ENCODE measurements around the gene FRRS1L.
"Not testable (repeated sequence)": the region's sequence is repeated elsewhere in the genome, so short reads cannot be mapped to it uniquely, and the experiment has no call there.

The FRRS1L gene

DNA sequence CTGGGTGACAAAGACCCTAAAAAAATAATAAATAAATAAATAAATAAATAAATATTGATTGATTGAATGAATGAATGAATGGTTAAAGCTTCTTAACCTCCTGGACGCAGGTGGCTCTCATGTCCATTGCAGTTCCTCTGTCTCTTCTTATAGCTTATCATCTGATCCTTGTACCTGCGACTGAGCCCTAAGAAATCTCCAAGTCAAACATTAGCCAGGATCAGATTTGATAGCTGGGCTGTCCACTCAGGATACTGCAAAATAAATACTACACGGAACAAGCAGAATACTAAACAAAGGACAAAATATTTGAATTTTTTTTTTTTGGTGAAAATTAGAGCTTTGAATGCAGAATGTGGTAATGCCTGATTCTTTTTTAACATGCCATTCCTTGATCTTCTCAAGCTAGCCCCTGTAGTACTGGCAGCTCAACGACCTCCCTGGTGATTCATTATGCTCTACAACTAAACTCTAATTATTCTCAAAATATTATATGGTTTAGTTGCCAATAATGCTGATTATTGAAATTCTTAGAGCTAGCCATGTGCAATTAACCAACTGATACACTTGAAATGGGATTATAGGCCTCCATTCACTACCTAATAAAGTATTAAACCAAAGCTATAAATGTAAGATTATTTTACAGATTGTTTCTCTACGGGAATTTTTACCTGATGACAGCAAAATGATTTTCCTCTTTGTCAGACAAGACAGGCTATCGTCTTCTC, 37.4 kb downstream of the FRRS1L start:
- DNase-seq (ENCODE audit: low read depth in 2 of 2), result no peak

DNA sequence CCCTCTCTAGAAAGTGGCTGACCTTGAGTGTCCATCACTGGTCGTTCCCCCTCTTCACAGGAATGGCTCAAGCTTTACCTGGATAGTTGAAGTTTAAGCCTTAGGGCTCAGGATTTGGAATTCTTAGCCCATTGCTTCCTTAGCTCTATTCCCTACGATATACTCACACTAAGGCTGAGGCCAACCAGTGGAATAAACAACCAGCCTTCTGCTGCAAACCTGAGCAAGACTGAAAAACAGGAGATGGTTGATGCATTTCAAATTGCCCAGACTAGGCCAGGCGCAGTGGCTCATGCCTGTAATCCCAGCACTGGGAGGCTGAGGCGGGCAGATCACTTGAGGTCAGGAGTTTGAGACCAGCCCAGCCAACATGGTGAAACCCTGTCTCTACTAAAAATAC, 40.4 kb downstream of the FRRS1L start:
- not testable (repeated sequence) for DNase-seq (ENCODE audit: low read depth in 2 of 2)

DNA sequence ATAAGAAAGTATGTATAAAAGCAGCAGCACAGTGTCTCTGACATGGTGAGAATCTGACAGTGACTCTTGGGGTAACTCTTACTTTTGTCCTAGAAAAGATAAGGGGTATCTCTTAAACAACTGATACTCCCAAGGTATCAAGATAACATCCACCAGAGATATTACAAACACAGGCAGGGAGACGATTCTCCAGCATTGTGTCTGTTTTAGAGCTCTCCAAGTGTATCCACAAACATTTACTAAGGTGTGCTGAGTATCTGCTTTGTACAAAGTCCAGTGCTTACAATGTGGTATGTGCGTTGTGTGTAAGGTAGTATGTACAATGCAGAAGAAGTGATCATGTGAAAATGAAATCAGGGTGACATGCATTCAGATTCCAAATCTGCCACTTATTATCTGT, 42.9 kb downstream of the FRRS1L start:
- DNase-seq (ENCODE audit: low read depth in 2 of 2), result no peak

DNA sequence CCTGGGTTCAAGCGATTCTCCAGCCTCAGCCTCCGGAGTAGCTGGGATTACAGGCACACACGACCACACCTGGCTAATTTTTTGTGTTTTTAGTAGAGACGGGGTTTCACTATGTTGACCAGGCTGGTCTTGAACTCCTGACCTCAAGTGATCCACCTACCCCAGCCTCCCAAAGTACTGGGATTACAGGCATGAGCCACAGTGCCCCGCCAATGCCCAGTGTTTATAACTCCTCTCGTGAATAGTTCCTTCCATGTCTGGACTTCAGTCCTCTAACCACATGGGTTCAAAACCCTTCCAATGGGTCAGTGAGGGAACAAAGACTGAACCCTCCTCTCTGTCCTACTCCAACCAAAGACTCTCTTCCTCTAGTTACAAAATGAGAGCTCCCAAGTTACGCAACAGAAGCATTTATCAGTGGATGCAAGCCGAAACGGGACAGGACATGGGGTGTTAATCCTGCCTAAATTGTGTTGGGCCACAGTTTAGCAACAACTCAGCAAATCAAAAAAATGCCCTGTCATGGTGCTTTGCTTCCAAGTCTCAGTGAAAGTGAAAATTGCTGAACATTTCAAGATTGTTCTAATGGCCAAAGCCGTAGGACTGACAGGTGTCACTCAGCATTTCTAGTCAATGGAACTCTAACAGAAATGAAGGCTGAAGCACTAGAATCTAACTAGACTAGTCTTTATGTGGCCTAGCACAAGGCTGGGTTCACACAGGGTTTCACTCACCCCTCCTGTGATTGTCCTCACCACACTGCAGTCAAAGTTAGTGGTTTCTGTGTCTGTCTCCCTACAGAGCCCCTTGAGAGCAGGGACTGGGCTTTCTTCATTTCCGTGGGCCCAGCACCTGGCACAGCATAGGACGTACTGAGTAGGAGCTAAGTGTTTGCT, 44.1 kb downstream of the FRRS1L start:
- no peak for DNase-seq (ENCODE audit: low read depth in 2 of 2)

DNA sequence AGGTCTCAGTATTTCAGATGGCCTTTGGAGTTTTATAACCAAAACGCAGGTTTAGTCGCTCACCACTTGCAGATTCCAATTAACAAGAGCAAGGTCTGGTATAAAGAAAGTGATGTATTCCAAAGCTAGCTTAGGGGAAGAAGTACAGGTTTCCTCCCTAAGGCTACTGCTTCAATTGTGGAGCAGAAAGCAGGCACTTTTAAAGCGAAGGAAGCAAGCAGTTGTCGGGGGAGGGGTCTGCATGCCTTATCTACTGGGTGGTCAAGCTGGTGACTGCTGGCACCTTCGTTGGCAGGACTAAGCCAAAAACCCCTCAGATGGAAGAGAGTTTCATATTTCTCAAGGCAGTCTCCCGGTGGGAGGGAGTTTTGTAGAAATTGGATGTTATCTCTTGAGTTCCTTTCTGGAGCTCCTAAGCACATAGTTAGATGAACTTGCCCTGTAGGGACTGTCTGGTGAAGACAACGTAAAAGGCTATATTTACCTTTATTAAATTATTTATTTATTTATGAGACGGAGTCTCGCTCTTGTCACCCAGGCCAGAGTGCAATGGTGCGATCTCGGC, 45.7 kb downstream of the FRRS1L start:
- DNase-seq (ENCODE audit: low read depth in 2 of 2), result no peak

DNA sequence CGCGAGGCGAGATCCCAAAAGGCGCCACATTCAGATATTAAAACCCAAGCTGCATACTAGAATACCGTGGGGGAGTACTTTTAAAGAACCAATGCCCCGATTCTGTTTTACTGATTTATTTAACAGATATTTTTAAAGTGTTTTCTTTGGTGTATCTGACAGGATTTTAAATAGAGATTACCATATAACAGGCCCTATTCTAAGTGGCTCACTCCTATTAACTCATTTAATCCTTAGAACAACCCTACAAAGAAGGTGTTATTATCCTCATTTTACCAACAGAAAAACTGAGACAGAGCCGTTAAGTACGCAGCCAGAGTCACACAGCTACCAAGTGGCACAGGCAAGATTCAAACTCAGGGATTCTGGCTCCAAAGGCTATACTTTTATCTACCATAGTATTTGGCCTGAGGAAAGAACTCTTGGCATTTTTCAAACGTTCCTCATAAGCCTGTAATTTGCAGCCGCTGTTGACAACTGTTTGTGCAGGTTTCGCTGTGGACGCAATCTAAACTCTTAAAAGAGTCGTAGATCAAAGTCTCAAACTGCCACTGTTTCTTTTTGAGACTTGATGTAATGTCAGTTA, 46.8 kb downstream of the FRRS1L start:
- DNase-seq (ENCODE audit: low read depth in 2 of 2), result no peak

DNA sequence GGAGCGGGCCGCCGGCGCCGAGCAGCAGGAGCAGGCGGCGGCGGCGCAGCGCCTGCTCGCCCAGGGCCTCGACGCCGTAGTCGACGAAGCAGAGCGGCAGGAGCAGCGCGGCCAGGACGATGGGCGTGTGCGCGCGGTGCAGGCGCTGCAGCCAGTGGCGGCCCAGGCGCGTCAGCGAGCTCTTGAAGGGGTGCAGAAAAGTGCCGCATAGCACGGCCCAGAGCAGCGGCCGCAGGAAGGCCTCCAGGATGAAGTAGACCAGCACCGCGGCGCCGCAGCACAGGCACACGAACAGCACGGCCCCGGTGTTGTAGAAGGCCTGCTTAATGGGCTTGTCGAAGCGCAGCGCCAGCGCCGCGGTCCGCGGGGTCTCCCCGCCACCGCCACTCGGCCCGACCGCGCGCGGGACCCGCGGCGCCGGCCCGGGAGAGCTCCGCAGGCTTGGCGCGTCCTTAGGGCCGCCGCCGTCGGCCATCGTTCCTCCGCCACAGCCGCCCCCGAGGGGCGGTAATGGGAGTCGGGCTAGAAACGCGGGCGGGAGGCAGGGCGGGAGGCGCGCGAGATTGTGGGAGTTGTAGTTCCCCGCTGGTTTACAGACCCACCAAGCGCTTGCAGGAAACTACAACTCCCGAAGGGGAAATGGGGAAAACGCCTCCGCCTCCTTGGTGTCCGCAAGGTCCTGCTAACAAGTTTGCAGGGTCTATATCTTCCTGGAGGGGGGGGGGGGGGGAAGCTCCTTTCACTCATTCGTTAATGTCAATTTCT, 47.4 kb downstream of the FRRS1L start, which contains the start of gene TMEM245:
TMEM245 (minus strand) TSS at position 509 of the 765 bp plus-strand sequence; CDS start at position 475, 34 bp downstream.
- DNase-seq (ENCODE audit: low read depth in 2 of 2), result peak; percentile 98 to 99

DNA sequence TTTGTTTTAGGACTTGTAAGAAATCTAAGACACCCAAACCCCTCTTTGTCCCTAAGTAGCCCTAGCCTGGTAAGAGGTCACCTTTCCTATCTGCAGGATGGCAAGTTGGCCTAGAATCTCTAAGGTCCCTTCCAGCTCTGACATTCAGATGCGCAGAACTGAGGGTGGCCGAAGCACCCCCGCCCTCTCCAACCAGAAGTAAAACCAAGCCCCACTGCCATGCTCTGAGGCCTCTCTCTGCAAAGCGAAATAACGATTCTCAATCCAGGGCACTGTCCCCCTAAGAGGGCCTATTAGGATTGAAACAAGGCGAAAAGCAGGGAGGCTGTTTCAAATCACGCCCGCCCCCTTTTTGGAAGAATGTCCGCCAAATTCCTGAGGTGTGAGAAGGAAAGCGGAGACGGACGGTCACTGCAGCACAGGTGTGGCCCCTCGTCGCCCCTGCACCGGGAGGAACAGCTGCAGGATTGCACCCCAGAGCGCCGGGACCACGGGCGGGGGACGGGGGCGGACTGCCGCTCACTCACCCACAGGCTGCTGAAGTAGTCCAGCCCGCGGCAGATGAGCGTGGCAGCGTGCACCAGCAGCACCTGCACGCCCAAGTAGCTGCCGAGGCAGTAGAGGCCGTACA, 48.1 kb downstream of the FRRS1L start:
- no peak for DNase-seq (ENCODE audit: low read depth in 2 of 2)

DNA sequence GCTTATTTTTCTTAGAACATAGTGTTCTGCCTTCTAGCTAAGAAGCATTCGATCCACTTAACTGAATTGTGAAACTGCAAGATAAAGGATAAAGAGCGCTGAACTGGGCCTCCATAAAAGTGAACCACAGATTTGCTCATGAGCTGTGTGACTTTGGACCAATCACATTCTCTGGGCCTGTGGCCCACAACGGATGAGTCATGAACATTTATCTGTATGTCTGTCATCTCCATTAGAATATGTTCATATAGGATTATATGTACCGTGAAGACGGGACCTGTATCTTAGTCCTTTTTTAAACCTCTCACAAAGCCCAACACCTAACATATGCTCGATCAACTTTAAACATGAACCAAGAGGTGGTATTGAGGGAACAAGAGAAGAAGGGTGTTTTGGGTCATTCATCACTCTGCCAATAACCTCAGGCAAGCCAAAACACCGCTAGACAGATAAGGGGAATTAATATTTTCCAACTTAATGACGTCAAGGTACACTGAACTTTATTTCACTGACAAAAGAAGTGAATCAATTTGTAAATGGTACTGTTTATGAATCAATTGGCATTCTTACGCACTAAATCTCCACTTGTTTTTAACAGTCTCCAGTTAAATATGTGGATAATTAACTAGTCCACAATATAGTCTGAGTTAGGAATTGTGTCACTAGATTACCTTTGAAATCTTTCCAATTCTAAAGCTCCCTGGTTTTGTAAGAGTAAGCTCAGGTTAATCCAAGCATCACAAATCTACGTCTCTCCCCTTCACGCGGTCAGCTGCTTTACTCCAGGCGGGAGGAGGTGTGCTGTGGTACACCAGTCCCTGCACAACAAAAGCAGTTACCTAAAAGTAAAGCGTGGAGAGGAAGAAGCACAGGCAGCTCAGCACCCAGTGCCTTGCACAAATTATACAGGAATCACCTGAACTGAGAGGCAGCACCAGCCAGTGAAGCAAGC, 48.9 kb downstream of the FRRS1L start:
- DNase-seq (ENCODE audit: low read depth in 2 of 2), result peak; percentile 69 to 72

DNA sequence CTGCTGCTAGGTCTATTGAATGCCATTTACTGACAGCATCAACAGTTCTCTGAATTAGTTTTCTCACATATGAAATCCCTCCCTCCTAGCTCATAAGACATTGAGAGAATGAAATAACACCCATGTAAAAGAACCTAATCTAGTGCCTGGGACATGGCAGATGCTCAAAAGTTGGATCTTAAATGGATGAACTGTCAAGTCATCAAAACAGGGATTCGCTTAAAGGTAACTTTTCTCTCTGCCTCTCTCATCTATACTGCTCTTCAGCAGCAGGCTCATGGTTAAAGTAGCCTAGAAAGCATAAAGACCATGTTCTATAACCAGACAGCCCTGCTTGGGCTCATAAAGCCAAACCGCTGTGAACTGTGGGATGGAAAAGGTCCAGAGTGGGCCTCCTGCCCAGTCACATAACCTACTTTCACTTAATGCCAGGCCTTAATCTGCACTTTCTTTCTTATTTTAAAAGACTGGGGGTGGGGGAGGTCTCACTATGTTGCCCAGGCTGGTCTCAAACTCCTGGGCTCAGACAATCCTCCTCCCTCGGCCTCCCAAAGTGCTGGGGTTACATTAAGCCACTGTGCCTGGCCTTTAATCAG, 51.0 kb downstream of the FRRS1L start:
- no peak for DNase-seq (ENCODE audit: low read depth in 2 of 2)

DNA sequence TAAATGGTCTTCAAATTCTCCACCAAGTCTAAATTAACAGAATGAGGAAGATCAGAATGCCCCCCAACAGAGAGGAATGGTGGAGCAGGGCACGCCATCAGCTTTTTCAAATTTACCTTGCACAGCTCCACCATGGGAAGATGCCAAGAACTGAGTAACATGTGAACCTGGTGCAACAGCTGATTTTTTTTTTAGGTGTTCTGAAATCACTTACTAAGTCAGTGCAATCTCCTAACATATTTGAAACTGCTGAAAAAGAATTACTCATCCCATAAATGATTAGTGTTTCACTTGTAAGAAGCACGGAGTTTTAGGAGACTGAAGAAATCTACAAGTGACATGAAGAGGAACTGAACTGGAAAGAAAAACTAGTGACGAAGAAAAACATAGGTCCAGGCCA, 52.4 kb downstream of the FRRS1L start:
- no peak for DNase-seq (ENCODE audit: low read depth in 2 of 2)

DNA sequence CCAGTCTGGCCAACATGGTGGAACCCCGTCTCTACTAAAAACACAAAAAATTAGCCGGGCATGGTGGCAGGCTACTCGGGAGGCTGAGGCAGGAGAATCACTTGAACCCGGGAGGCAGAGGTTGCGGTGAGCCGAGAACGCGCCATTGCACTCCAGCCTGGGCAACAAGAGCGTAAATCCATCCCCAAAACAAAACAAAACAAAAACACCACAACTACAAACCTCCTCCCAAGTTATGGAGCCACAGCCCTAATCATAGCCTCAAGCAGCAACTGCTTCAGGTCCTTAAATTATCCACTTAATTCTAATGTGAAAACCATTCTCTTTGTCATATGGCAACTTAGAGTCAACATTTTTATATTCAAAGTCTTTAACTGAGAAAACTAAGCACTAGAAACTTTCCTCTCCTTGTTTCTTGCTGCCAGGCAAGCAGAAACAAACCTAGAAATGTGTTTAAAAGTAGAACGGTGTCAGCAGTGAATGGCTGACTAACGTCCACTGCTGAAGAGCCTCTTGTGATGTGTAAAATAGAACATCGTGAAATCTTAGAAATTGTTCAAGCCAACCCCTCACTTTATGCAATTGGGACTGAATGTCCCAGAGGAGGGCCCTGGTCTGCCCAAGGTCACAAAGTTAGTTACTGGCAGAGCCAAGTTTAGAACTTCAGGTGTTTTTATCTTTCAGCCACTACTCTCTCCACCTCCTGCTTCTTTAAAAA, 53.0 kb downstream of the FRRS1L start:
- DNase-seq (ENCODE audit: low read depth in 2 of 2), result no peak

DNA sequence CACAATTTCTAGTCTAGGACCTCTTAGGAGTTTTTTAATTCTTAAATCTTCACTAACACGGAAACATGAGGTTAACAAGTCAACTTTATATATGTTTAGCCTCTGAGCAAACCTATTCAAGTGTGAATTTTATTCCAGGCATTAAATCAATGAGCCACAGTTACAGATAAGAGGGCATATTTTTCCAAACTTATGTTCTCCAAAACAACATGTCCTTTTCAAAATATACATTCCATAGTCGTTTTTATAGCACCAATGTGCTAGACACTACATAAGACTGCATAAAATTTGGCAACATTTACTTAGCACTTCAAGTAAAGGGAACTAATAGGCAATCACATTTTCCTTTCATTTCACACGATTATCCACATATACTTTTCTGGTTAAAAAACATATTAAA, 53.8 kb downstream of the FRRS1L start:
- no peak for DNase-seq (ENCODE audit: low read depth in 2 of 2)

DNA sequence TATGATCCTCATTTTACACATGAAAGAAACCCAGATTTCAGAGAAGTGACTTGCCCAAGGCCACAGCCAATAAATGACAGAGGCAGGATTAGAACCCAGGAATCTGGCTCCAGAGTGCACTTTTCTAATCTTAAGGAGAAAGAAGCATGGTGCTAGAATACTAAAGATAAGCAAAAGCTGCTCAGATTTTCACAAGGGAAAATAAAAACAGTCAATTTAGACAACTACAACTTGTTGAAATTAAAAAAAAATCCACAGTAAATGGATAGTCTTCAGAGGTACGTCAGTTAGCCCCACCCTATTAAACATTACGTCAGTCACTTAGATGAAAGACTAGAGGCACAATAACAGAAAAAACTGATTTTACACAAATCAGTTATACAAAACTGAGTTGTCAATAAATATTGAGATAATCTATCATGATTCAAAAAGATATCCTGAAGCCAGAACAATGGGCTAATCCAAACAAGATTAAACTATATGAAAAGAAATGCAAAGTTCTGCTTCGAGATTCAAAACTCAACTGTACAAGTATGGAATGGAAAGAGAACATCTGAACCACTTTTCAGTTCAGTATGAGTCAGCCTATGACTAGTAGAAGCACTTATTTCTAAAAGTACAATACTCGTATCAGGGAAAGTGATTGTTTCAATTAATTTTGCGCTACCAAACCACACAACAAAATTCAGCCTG, 56.6 kb downstream of the FRRS1L start:
- peak in 1 of 2 experiments; percentile 21 for DNase-seq (ENCODE audit: low read depth in 2 of 2)

DNA sequence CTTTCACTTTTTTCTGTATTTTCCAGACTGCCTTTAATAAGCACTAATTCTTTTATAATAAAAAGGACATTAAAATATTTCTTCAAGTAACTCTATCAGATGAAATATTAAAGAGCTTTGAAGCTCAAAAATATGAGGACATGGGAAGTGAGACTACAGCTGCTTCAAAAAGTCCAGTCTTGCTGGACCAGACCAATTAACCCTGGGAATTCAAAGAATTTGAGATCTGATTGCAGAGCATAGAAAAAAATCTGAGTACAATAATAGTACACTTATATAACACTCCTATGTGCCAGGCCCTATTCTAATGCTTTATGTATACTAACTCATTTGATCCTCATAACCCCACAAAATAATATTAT, 57.1 kb downstream of the FRRS1L start:
- DNase-seq (ENCODE audit: low read depth in 2 of 2), result no peak

DNA sequence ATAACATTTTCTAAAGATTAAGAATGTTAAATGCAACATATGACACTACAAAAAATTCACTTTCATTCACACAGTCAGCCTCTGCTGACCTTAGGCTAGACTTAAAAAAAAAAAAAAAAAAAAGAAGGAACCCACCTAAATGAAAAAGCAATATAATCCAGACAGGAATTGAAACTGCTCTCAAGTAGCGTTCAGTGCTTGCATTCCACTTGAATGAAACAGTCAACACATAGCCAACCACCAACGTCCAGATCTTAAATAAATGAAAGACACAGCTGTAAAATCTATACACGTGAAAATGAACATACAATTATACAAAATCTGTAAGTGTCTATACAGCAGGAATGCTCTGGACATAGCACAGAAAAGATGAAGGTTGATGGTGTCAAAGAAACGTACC, 58.7 kb downstream of the FRRS1L start:
- no peak for DNase-seq (ENCODE audit: low read depth in 2 of 2)

DNA sequence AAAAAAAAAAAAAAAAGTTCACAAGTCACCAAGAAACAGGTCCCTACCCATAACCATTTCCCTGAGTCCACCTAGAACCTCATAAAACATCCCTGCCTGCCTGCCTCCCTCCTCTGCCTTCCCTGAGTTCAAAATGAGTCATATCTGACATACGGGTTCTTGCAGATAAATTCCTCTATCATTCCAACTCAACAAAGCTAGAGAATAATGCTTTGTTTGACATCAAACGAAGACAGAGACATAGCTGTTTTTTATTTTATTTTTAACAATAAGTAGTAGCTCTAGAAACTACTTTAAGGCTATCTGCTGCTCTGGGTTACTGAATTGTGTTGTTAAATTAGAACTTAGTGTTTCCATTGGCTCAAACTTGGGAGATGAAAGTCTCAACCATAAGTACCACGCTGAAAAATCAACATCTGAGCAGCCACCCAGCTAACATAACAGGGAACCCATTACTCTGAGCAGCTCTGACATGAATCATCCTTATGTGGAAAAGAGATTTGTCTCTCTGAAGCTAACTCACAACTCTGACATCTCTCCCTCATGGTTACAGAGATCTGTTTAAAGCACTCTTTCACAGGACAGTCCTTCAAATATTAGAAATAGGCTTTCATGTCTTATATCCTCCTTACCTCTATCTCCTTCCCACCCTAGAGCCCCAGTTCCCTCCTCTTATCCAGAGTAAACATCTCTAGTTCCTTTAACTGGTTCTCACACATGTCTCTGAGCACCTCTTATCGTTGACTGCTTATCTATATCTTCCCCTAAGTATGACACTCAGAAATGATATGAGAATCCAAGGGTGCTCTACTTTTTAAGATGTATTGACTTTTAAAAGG, 59.4 kb downstream of the FRRS1L start:
- DNase-seq (ENCODE audit: low read depth in 2 of 2), result peak in 1 of 2 experiments; percentile 33

Data from fibroblast of skin of left biceps (primary cell).